Astrocyte of the spinal cord (primary cell): Measurements from ENCODE around the gene CBFA2T3.

Source experiments
- DNase-seq: peaks from one replicate; pipeline ENCODE4 v3.0.0; 2011; ENCODE audit warnings: low read depth, low spot score
- H3K4me3 ChIP-seq: 2 replicates; pipeline ENCODE4 v1.5.1; 2011; ENCODE audit warnings: low read depth, mild to moderate bottlenecking, low read length, moderate library complexity
- in situ Hi-C: cut with HindIII; loops from 2 replicates; pipeline ENCODE4 v1.10.0; 2017; ENCODE audit warnings: low sequenced_read_pairs
- TF ChIP-seq, protein P1 (sequence below): IDR thresholded peaks from 2 replicates; pipeline ENCODE4 v1.5.1; 2012; ENCODE audit warnings: low read depth, mild to moderate bottlenecking, low read length, inconsistent platforms

Gene CBFA2T3

DNA sequence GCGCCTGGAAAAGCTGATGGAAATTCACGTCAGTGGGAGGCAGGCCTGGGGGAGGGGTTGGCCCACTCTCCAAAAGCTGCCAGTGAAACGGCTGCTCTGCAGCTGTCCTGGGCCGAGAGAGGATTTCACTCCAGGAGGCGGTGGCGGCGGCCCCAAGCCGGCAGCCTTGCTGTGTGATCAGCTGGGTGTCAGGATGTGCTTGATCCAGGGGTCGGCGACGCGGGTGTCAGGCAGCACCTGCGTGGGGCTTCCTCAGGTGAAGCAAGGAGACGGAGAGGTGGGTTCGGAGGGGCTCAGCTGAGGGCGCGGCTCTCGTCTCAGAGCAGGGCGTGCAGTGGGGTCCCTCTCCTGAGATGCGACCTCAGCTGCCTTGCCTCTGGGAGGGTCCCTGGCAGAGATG, 7.0 kb downstream of the CBFA2T3 start:
- in situ Hi-C loops, result no loop called here
- no peak for DNase-seq
- no peak overlapping the region for H3K4me3 ChIP-seq
- TF ChIP-seq, protein P1, sequence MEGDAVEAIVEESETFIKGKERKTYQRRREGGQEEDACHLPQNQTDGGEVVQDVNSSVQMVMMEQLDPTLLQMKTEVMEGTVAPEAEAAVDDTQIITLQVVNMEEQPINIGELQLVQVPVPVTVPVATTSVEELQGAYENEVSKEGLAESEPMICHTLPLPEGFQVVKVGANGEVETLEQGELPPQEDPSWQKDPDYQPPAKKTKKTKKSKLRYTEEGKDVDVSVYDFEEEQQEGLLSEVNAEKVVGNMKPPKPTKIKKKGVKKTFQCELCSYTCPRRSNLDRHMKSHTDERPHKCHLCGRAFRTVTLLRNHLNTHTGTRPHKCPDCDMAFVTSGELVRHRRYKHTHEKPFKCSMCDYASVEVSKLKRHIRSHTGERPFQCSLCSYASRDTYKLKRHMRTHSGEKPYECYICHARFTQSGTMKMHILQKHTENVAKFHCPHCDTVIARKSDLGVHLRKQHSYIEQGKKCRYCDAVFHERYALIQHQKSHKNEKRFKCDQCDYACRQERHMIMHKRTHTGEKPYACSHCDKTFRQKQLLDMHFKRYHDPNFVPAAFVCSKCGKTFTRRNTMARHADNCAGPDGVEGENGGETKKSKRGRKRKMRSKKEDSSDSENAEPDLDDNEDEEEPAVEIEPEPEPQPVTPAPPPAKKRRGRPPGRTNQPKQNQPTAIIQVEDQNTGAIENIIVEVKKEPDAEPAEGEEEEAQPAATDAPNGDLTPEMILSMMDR, result no peak

DNA sequence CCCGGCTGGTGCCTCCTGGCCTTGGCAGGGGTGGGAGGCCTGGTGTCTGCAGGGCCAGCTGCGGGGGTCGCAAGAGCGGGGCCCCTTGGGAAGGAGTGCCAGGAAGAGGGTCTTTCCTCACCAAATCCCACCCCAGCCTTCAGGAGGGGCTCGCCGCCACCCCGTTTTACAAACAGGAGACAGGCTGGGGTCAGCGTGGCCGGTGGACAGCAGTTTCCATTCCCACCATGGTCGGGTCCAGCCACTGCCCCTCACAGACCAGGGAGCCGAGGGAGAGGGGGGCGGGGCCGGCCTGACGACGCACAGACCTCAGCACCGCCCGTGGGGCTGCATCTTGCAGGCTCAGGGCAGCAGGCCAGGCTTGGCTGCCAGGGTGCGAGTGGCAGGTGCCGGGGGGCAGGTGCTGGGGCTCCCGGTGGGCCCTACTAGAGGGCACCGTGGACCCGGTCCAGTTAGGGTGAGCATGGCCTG, 7.6 kb downstream of the CBFA2T3 start:
- in situ Hi-C loops, result no loop called here
- DNase-seq, result no peak
- H3K4me3 ChIP-seq, result no peak overlapping the region
- TF ChIP-seq, protein P1, result no peak

- no peak overlapping the region for H3K4me3 ChIP-seq
- TF ChIP-seq, protein P1, result no peak
- DNase-seq, result no peak
- in situ Hi-C loops, result no loop called here
Measured at GRCh38 chr16:88968589-88969280, 8.3 kb downstream of the CBFA2T3 start.

- TF ChIP-seq, protein P1, result no peak
- no peak for DNase-seq
- in situ Hi-C loops, result no loop called here
- no peak overlapping the region for H3K4me3 ChIP-seq
Measured at GRCh38 chr16:88967830-88968588, 9.0 kb downstream of the CBFA2T3 start.

GRCh38 chr16:88966986-88967829, 9.8 kb downstream of the CBFA2T3 start:
- in situ Hi-C loops, result no loop called here
- DNase-seq, result no peak
- TF ChIP-seq, protein P1, result no peak
- no peak overlapping the region for H3K4me3 ChIP-seq

- TF ChIP-seq, protein P1, result no peak
- in situ Hi-C loops, result no loop called here
- no peak for DNase-seq
- H3K4me3 ChIP-seq, result no peak overlapping the region
Measured at GRCh38 chr16:88965826-88966480, 11.1 kb downstream of the CBFA2T3 start.
